ENCODE measurements around the gene NOL4L.
"Not testable (repeated sequence)": the region's sequence is repeated elsewhere in the genome, so short reads cannot be mapped to it uniquely, and the experiment has no call there.

The NOL4L gene

DNA sequence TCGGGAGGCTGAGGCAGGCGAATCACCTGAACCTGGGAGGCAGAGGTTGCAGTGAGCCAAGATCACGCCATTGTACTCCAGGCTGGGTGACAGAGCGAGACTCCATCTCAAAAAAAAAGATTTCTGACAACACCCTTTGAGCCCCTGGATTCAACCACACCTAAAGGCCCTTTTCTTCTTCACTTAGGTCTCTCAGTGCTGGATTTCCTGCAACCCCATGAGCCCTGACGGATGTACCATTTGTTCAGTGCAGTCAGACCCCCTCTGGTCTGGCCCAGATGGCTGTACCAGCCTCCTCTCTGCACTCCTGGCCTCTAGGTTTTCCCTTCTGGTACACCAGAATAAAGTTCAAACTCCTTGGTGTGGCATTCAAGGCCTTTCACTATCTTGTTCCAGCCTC is 9.1 kb upstream of the NOL4L start:
- Histone ChIP-seq H4K91ac (ENCODE audit: low read depth, low read length) (no peak overlapping the region), H3K79me2 (ENCODE audit: control insufficient read depth, insufficient read depth, low read length, poor library complexity) (no peaks in the 10 kb centered on the region), H3K27ac (ENCODE audit: low read depth, low read length) (no peak overlapping the region), H3K4me2 (ENCODE audit: low read length) (no peak overlapping the region), H2AFZ (ENCODE audit: insufficient read depth, low read length, poor library complexity) (no peak overlapping the region), H3K4me3 (ENCODE audit: low read depth, low read length) (no peak overlapping the region), H3K4me1 (ENCODE audit: control insufficient read depth in 1 of 2, insufficient read depth in 2 of 2, low read length in 2 of 2) (peaks cover 2 to 3% of the 10 kb centered on the region in 2 experiments), H3K14ac (ENCODE audit: low read length) (no peak overlapping the region), H2BK120ac (ENCODE audit: insufficient read depth, low read length, poor library complexity) (no peak overlapping the region), H3K4ac (ENCODE audit: low read depth, low read length) (no peak overlapping the region), H3K27me3 (ENCODE audit: insufficient read depth, low read length) (no peaks in the 10 kb centered on the region), H3K23ac (ENCODE audit: low read length) (no peak overlapping the region), H3K9me3 (ENCODE audit: insufficient read depth, low read depth, low read length) (no peaks in the 10 kb centered on the region), H4K12ac (ENCODE audit: low read depth, low read length) (no peak overlapping the region), H2BK5ac (ENCODE audit: low read depth, low read length, poor library complexity) (no peak overlapping the region), H3K79me1 (ENCODE audit: low read length) (no peaks in the 10 kb centered on the region), H2AK5ac (ENCODE audit: low read length) (no peak overlapping the region), H3K9ac (ENCODE audit: low read length) (no peak overlapping the region), H2BK12ac (ENCODE audit: low read length) (no peak overlapping the region), H4K8ac (ENCODE audit: low read depth, low read length) (no peak overlapping the region), H3K36me3 (ENCODE audit: control insufficient read depth in 1 of 2, insufficient read depth in 2 of 2, low read length in 2 of 2) (no peaks in the 10 kb centered on the region), H3K18ac (ENCODE audit: low read length) (no peak overlapping the region)
- no peak for DNase-seq
- no CpG with 5 or more reads among the region's 5 CpGs for WGBS (ENCODE audit: extremely low coverage, insufficient coverage, insufficient read length)

- not testable (repeated sequence) for H3K18ac ChIP-seq (ENCODE audit: low read length); H3K27ac ChIP-seq (ENCODE audit: low read depth, low read length); H2BK12ac ChIP-seq (ENCODE audit: low read length); DNase-seq; H3K14ac ChIP-seq (ENCODE audit: low read length); H3K9me3 ChIP-seq (ENCODE audit: insufficient read depth, low read depth, low read length); H4K91ac ChIP-seq (ENCODE audit: low read depth, low read length); H3K36me3 ChIP-seq (ENCODE audit: control insufficient read depth in 1 of 2, insufficient read depth in 2 of 2, low read length in 2 of 2); H3K4me2 ChIP-seq (ENCODE audit: low read length); H3K4me1 ChIP-seq (ENCODE audit: control insufficient read depth in 1 of 2, insufficient read depth in 2 of 2, low read length in 2 of 2); H2AK5ac ChIP-seq (ENCODE audit: low read length); H2BK120ac ChIP-seq (ENCODE audit: insufficient read depth, low read length, poor library complexity); H3K9ac ChIP-seq (ENCODE audit: low read length); H4K8ac ChIP-seq (ENCODE audit: low read depth, low read length); H2AFZ ChIP-seq (ENCODE audit: insufficient read depth, low read length, poor library complexity); H3K79me1 ChIP-seq (ENCODE audit: low read length); H3K4ac ChIP-seq (ENCODE audit: low read depth, low read length); H3K23ac ChIP-seq (ENCODE audit: low read length); H3K4me3 ChIP-seq (ENCODE audit: low read depth, low read length); H4K12ac ChIP-seq (ENCODE audit: low read depth, low read length); H2BK5ac ChIP-seq (ENCODE audit: low read depth, low read length, poor library complexity); H3K27me3 ChIP-seq (ENCODE audit: insufficient read depth, low read length); H3K79me2 ChIP-seq (ENCODE audit: control insufficient read depth, insufficient read depth, low read length, poor library complexity)
- WGBS (ENCODE audit: extremely low coverage, insufficient coverage, insufficient read length), result no CpG with 5 or more reads among the region's 4 CpGs
These were observed 7.5 kb upstream of the NOL4L start for GRCh38 chr20:32592616-32593015.

DNA sequence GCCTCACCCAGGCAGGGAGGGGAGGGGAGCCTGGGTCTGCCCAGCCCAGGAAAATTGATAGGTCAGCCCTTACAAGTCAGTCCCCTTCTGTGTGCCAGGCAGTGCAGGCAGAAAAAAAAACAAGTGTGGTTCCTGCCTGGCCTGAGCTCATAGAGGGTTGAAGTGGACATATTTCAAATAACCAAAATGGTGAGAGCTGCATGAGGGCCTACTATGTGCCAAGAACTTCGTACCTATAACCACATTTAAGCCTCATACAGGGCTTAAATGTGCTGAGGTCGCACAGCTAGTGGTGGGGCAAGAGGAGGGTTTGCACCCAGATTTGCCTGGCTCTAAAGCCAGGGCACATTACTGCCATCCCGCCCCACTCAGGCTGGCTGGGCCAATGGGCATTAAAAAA is 6.9 kb upstream of the NOL4L start:
- Histone ChIP-seq H3K79me1 (ENCODE audit: low read length) (no peaks in the 10 kb centered on the region), H3K18ac (ENCODE audit: low read length) (no peak overlapping the region), H2AK5ac (ENCODE audit: low read length) (no peak overlapping the region), H2BK5ac (ENCODE audit: low read depth, low read length, poor library complexity) (no peak overlapping the region), H3K79me2 (ENCODE audit: control insufficient read depth, insufficient read depth, low read length, poor library complexity) (no peaks in the 10 kb centered on the region), H3K23ac (ENCODE audit: low read length) (no peak overlapping the region), H3K4ac (ENCODE audit: low read depth, low read length) (no peak overlapping the region), H3K9ac (ENCODE audit: low read length) (no peak overlapping the region), H3K4me1 (ENCODE audit: control insufficient read depth in 1 of 2, insufficient read depth in 2 of 2, low read length in 2 of 2) (peaks cover 4% of the 10 kb centered on the region in 2 experiments), H3K27ac (ENCODE audit: low read depth, low read length) (no peak overlapping the region), H4K91ac (ENCODE audit: low read depth, low read length) (no peak overlapping the region), H3K4me3 (ENCODE audit: low read depth, low read length) (no peak overlapping the region), H3K4me2 (ENCODE audit: low read length) (no peak overlapping the region), H2BK12ac (ENCODE audit: low read length) (no peak overlapping the region), H4K12ac (ENCODE audit: low read depth, low read length) (no peak overlapping the region), H3K36me3 (ENCODE audit: control insufficient read depth in 1 of 2, insufficient read depth in 2 of 2, low read length in 2 of 2) (no peaks in the 10 kb centered on the region), H2BK120ac (ENCODE audit: insufficient read depth, low read length, poor library complexity) (no peak overlapping the region), H2AFZ (ENCODE audit: insufficient read depth, low read length, poor library complexity) (no peak overlapping the region), H3K9me3 (ENCODE audit: insufficient read depth, low read depth, low read length) (no peaks in the 10 kb centered on the region), H4K8ac (ENCODE audit: low read depth, low read length) (no peak overlapping the region), H3K27me3 (ENCODE audit: insufficient read depth, low read length) (peaks cover 4% of the 10 kb centered on the region), H3K14ac (ENCODE audit: low read length) (no peak overlapping the region)
- no peak for DNase-seq
- WGBS (ENCODE audit: extremely low coverage, insufficient coverage, insufficient read length), result no CpG with 5 or more reads among the region's 3 CpGs

DNA sequence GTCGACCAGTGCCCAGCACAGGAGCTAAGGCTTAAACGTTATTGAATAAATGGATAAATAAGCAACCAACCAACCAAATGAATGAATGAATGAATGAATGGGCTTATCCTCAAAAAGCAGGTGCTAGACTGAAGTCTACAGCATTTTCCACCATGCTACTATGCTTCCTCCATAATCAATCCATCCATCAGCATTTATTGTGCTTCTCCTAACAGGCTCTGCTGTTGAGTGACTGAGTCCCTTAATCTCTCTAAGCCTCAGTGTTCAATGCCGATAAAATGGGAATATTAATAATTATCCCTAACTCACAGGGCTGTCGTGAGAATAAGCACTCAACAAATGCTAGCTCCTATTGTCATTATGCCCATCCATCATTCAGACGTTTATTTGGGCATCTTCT is 4.6 kb upstream of the NOL4L start:
- no peak overlapping the region for H3K4ac ChIP-seq (ENCODE audit: low read depth, low read length)
- no peak overlapping the region for H3K9ac ChIP-seq (ENCODE audit: low read length)
- no peak overlapping the region for H2AK5ac ChIP-seq (ENCODE audit: low read length)
- peaks cover 3% of the 10 kb centered on the region for H3K9me3 ChIP-seq (ENCODE audit: insufficient read depth, low read depth, low read length)
- H3K27ac ChIP-seq (ENCODE audit: low read depth, low read length), result no peak overlapping the region
- no peak overlapping the region for H3K23ac ChIP-seq (ENCODE audit: low read length)
- H2BK120ac ChIP-seq (ENCODE audit: insufficient read depth, low read length, poor library complexity), result no peak overlapping the region
- H3K4me3 ChIP-seq (ENCODE audit: low read depth, low read length), result no peak overlapping the region
- no CpG with 5 or more reads among the region's 5 CpGs for WGBS (ENCODE audit: extremely low coverage, insufficient coverage, insufficient read length)
- no peak overlapping the region for H3K14ac ChIP-seq (ENCODE audit: low read length)
- H3K79me2 ChIP-seq (ENCODE audit: control insufficient read depth, insufficient read depth, low read length, poor library complexity), result no peaks in the 10 kb centered on the region
- no peak for DNase-seq
- H4K12ac ChIP-seq (ENCODE audit: low read depth, low read length), result no peak overlapping the region
- no peak overlapping the region for H2BK12ac ChIP-seq (ENCODE audit: low read length)
- no peak overlapping the region for H3K4me2 ChIP-seq (ENCODE audit: low read length)
- no peak overlapping the region for H2BK5ac ChIP-seq (ENCODE audit: low read depth, low read length, poor library complexity)
- no peak overlapping the region for H4K91ac ChIP-seq (ENCODE audit: low read depth, low read length)
- no peaks in the 10 kb centered on the region for H3K36me3 ChIP-seq (ENCODE audit: control insufficient read depth in 1 of 2, insufficient read depth in 2 of 2, low read length in 2 of 2)
- H3K18ac ChIP-seq (ENCODE audit: low read length), result no peak overlapping the region
- no peaks in the 10 kb centered on the region for H3K79me1 ChIP-seq (ENCODE audit: low read length)
- no peak overlapping the region for H4K8ac ChIP-seq (ENCODE audit: low read depth, low read length)
- H3K4me1 ChIP-seq (ENCODE audit: control insufficient read depth in 1 of 2, insufficient read depth in 2 of 2, low read length in 2 of 2), result peaks cover 4 to 8% of the 10 kb centered on the region in 2 experiments
- peaks cover 17% of the 10 kb centered on the region for H3K27me3 ChIP-seq (ENCODE audit: insufficient read depth, low read length)
- H2AFZ ChIP-seq (ENCODE audit: insufficient read depth, low read length, poor library complexity), result no peak overlapping the region
